Right ventricle myocardium inferior (tissue), 1 donor: ENCODE results near the gene XPNPEP2. TPM values are rescaled to one million over a fixed set of nuclear protein-coding genes. Genes with fewer than 3 reads are reported as not detected.
A peak's percentile ranks its signal among the peaks of the same experiment; 100 is the strongest.

Source experiments
- ATAC-seq: fragments of 200-7000 bp; cut with Tn5 transposase; one replicate; pipeline ENCODE4 v1.9.1; 2020; ENCODE audit warnings: mild to moderate bottlenecking, moderate library complexity
- DNase-seq: peaks from one replicate; pipeline ENCODE4 v3.0.0; 2021; ENCODE audit errors: missing footprints
- intact Hi-C: fragments of 100-400 bp; cut with DNase I; formaldehyde crosslinking; loops from one replicate; pipeline ENCODE4 v1.11.0; 2022
- long read RNA-seq: library from polyadenylated mRNA; unstranded; transcript quantifications from one replicate; pipeline ENCODE4 v2.0.0, GENCODE V29; 2021
- total RNA-seq: library from RNA; stranded (reverse); fragmentation: NEBNext Ultra II Directional; extraction: Animal tissue kit (Norgen Biotek cat#: 25700); gene quantifications from one replicate; pipeline ENCODE4 v1.2.1, GENCODE V29; 2021
- donor health status: DM: no; HTN: yes; CAD: no; lungs with severe emphysema.

Gene XPNPEP2
- 0.68 TPM for total RNA-seq
- long read RNA-seq, partial matches to known transcripts = 0 of 1 reads
- long read RNA-seq, other reads (novel, unspliced or antisense) = 0 of 1 reads

- peak; percentile 86 for ATAC-seq
- DNase-seq = peak; percentile 73
- intact Hi-C loops = no loop called here
Observed at GRCh38 chrX:129738466-129739308, at the start of gene XPNPEP2. XPNPEP2 (plus strand) TSS chrX:129738979; CDS start chrX:129739214, 235 bp downstream.

GRCh38 chrX:129689796-129690195 is 49.0 kb upstream of the XPNPEP2 start:
- DNase-seq = no peak
- intact Hi-C loops = no loop called here
- no peak for ATAC-seq

GRCh38 chrX:129690435-129690834 is 48.3 kb upstream of the XPNPEP2 start:
- ATAC-seq (peak; percentile 70), DNase-seq (no peak)
- intact Hi-C loops = no loop called here

- ATAC-seq (no peak), DNase-seq (no peak)
- intact Hi-C loops = no loop called here
Observed at GRCh38 chrX:129693354-129693753, 45.4 kb upstream of the XPNPEP2 start.

- no peak for DNase-seq
- ATAC-seq = no peak
- intact Hi-C loops = no loop called here
Observed at GRCh38 chrX:129694805-129695204, 44.0 kb upstream of the XPNPEP2 start.

- intact Hi-C loops = no loop called here
- DNase-seq (no peak), ATAC-seq (no peak)
Observed at GRCh38 chrX:129695535-129695934, 43.2 kb upstream of the XPNPEP2 start.

- DNase-seq (no peak), ATAC-seq (no peak)
- intact Hi-C loops = no loop called here
Observed at GRCh38 chrX:129695937-129696336, 42.8 kb upstream of the XPNPEP2 start.

GRCh38 chrX:129696463-129697155 is 42.2 kb upstream of the XPNPEP2 start:
- no peak for DNase-seq
- no peak for ATAC-seq
- intact Hi-C loops = no loop called here

GRCh38 chrX:129697204-129697829 is 41.5 kb upstream of the XPNPEP2 start:
- ATAC-seq (no peak), DNase-seq (no peak)
- intact Hi-C loops = no loop called here

GRCh38 chrX:129698150-129698549 is 40.6 kb upstream of the XPNPEP2 start:
- ATAC-seq (no peak), DNase-seq (no peak)
- intact Hi-C loops = no loop called here

GRCh38 chrX:129700536-129700935 is 38.2 kb upstream of the XPNPEP2 start:
- DNase-seq (no peak), ATAC-seq (no peak)
- intact Hi-C loops = no loop called here

GRCh38 chrX:129701624-129702069 is 37.1 kb upstream of the XPNPEP2 start:
- peak; percentile 90 for ATAC-seq
- DNase-seq = peak; percentile 80
- intact Hi-C loops = no loop called here

- intact Hi-C loops = no loop called here
- ATAC-seq = no peak
- no peak for DNase-seq
Observed at GRCh38 chrX:129704491-129704890, 34.3 kb upstream of the XPNPEP2 start.

- DNase-seq = no peak
- ATAC-seq = no peak
- intact Hi-C loops = loop anchor here (5.0 kb wide), 1 partner anchor 53 kb away; the partner anchor contains the start of gene APLN
Observed at GRCh38 chrX:129705377-129705925, 33.3 kb upstream of the XPNPEP2 start.

GRCh38 chrX:129705988-129706387 is 32.8 kb upstream of the XPNPEP2 start:
- no peak for DNase-seq
- intact Hi-C loops = loop anchor here (5.0 kb wide), 1 partner anchor 54 kb away; the partner anchor contains the start of gene APLN
- ATAC-seq = no peak

GRCh38 chrX:129706400-129707072 is 32.2 kb upstream of the XPNPEP2 start:
- intact Hi-C loops = loop anchor here (5.0 kb wide), 1 partner anchor 54 kb away; the partner anchor contains the start of gene APLN
- peak; percentile 77 for DNase-seq
- ATAC-seq = peak; percentile 74

GRCh38 chrX:129714581-129714980 is 24.2 kb upstream of the XPNPEP2 start:
- intact Hi-C loops = no loop called here
- ATAC-seq (no peak), DNase-seq (no peak)

- ATAC-seq (no peak), DNase-seq (no peak)
- intact Hi-C loops = no loop called here
Observed at GRCh38 chrX:129716507-129716906, 22.3 kb upstream of the XPNPEP2 start.
